ENCODE measurements around the gene SURF6. TPM values are rescaled to one million over a fixed set of nuclear protein-coding genes. Genes with fewer than 3 reads are reported as not detected.

Gene SURF6
- total RNA-seq, 1 donor from 2014 or later = 30.8 TPM

- Histone ChIP-seq H3K27me3 (ENCODE audit: control insufficient read depth, insufficient read depth, low read length) (no peaks in the 10 kb centered on the region), H3K36me3 (ENCODE audit: control insufficient read depth, insufficient read depth, low read length) (no peaks in the 10 kb centered on the region), H3K4me3 (ENCODE audit: low read depth, low read length) (peak within 1 kb of the TSS; percentile 80)
- TF ChIP-seq CTCF (IDR thresholded peaks at IDR 0.05; ENCODE audit: insufficient read depth, low read length, poor library complexity, severe bottlenecking) = no peak
- DNase-seq (ENCODE audit: low read depth) = peak; percentile 80
Measured at GRCh38 chr9:133375724-133376654, 40.0 kb upstream of the SURF6 start, which contains the start of the genes STKLD1 and SURF4. Gene STKLD1 (plus strand): TSS chr9:133376366. CDS start chr9:133376474, 108 bp downstream. Gene SURF4 (minus strand): TSS chr9:133376060. CDS start chr9:133375969, 91 bp downstream.

- no peak for DNase-seq (ENCODE audit: low read depth)
- Histone ChIP-seq H3K27me3 (ENCODE audit: control insufficient read depth, insufficient read depth, low read length) (no peaks in the 10 kb centered on the region), H3K36me3 (ENCODE audit: control insufficient read depth, insufficient read depth, low read length) (no peaks in the 10 kb centered on the region), H3K4me3 (ENCODE audit: low read depth, low read length) (peak overlapping the region; percentile 79)
- no peak for TF ChIP-seq CTCF (IDR thresholded peaks at IDR 0.05; ENCODE audit: insufficient read depth, low read length, poor library complexity, severe bottlenecking)
Measured at GRCh38 chr9:133375116-133375723, 39.2 kb upstream of the SURF6 start.

GRCh38 chr9:133374612-133375115, 38.7 kb upstream of the SURF6 start:
- H3K4me3 ChIP-seq (ENCODE audit: low read depth, low read length) = peak overlapping the region; percentile 79
- no peaks in the 10 kb centered on the region for H3K27me3 ChIP-seq (ENCODE audit: control insufficient read depth, insufficient read depth, low read length)
- TF ChIP-seq CTCF (IDR thresholded peaks at IDR 0.05; ENCODE audit: insufficient read depth, low read length, poor library complexity, severe bottlenecking) = no peak
- H3K36me3 ChIP-seq (ENCODE audit: control insufficient read depth, insufficient read depth, low read length) = peaks cover 2% of the 10 kb centered on the region
- no peak for DNase-seq (ENCODE audit: low read depth)

GRCh38 chr9:133372144-133372543, 36.2 kb upstream of the SURF6 start:
- Histone ChIP-seq H3K4me3 (ENCODE audit: low read depth, low read length) (no peak overlapping the region), H3K27me3 (ENCODE audit: control insufficient read depth, insufficient read depth, low read length) (no peaks in the 10 kb centered on the region), H3K36me3 (ENCODE audit: control insufficient read depth, insufficient read depth, low read length) (peaks cover 2% of the 10 kb centered on the region)
- TF ChIP-seq CTCF (IDR thresholded peaks at IDR 0.05; ENCODE audit: insufficient read depth, low read length, poor library complexity, severe bottlenecking) = no peak
- DNase-seq (ENCODE audit: low read depth) = no peak

GRCh38 chr9:133371261-133371711, 35.3 kb upstream of the SURF6 start:
- Histone ChIP-seq H3K36me3 (ENCODE audit: control insufficient read depth, insufficient read depth, low read length) (peaks cover 2% of the 10 kb centered on the region), H3K4me3 (ENCODE audit: low read depth, low read length) (no peak overlapping the region), H3K27me3 (ENCODE audit: control insufficient read depth, insufficient read depth, low read length) (no peaks in the 10 kb centered on the region)
- TF ChIP-seq CTCF (IDR thresholded peaks at IDR 0.05; ENCODE audit: insufficient read depth, low read length, poor library complexity, severe bottlenecking) = no peak
- no peak for DNase-seq (ENCODE audit: low read depth)
